Measurements from ENCODE around the gene TMEM40.
A peak's percentile ranks its signal among the peaks of the same experiment; 100 is the strongest.

TMEM40 gene

DNA sequence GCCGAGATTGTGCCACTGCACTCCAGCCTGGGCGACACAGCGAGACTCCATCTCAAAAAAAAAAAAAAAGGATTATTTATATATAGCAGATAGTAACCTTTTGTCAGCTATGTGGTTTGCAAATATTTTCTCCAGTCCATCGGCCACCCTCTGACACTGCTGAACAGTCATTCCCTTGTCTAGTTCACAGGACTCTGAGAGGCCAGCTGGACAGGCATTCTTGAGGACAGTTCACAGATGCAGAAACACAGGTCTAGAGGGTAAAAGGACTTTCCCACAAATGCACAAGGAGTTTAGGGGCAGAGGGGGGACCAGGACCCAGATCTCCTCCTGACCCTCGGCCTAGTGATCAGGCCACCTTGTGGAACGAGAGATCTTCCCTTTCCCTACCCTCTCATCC is 7.5 kb upstream of the TMEM40 start:
- H3K4me3 Mint-ChIP-seq: no peak overlapping the region
- DNase-seq (no peak), ATAC-seq (no peak)
- no peaks in the 10 kb centered on the region for H3K9me3 Mint-ChIP-seq
- no peaks in the 10 kb centered on the region for H3K27me3 Mint-ChIP-seq
- peaks cover 5% of the 10 kb centered on the region for H3K4me1 Mint-ChIP-seq
- no peak overlapping the region for H3K27ac Mint-ChIP-seq

- no peaks in the 10 kb centered on the region for H3K9me3 Mint-ChIP-seq
- H3K4me3 Mint-ChIP-seq: no peak overlapping the region
- no peak for ATAC-seq
- H3K27ac Mint-ChIP-seq: no peak overlapping the region
- DNase-seq: no peak
- H3K4me1 Mint-ChIP-seq: peaks cover 5% of the 10 kb centered on the region
- no peaks in the 10 kb centered on the region for H3K27me3 Mint-ChIP-seq
Observed at GRCh38 chr3:12764171-12764776, 5.2 kb upstream of the TMEM40 start.

DNA sequence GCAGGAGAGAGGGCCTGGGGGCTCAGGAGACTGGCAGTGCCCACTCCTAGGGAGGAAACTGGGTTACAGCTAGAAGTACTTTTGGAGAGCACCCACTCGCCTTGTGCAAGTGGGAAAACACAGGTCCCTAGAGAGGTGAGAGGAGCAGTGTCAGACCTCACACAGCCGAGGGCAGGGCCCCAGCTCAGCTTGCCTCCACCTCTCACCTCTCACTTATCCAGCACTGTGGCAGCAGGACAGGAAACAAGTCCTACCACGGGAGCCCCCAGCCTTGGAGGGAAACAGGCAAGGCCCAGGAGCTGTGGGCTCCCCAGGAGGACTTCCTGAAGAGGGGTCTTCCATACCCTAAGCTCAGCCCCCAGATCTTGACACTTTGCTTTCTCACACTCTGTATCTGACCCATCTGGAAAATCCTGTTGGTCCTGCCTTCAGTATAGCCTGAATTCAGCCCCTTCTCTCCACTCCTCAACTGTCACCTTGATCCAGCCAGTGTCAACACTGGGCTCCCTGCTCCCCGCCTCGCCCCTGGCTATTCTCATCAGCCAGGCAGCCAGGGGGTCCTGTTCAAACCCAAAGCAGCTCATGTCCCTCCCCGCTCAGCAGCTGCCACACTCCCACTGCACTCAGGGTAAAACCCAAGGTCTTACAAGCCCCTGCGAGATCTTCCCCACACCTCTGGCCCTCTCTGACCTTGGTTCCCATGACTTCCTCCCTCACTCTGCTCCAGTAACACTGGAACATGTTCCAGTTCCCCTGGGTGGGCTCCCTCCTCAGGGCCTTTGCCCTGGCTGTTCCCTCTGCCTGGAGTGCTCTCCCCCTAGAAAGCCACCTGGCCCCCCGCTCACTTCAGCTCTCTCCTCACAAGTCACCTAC is 870 bp upstream of the TMEM40 start:
- peak overlapping the region in 1 of 2 donors; percentile 32 for H3K27ac Mint-ChIP-seq
- no peaks in the 10 kb centered on the region for H3K9me3 Mint-ChIP-seq
- peaks cover 6% of the 10 kb centered on the region for H3K27me3 Mint-ChIP-seq
- no peak for DNase-seq
- H3K4me3 Mint-ChIP-seq: no peak overlapping the region
- no peak for ATAC-seq
- H3K4me1 Mint-ChIP-seq: peaks cover 5% of the 10 kb centered on the region

DNA sequence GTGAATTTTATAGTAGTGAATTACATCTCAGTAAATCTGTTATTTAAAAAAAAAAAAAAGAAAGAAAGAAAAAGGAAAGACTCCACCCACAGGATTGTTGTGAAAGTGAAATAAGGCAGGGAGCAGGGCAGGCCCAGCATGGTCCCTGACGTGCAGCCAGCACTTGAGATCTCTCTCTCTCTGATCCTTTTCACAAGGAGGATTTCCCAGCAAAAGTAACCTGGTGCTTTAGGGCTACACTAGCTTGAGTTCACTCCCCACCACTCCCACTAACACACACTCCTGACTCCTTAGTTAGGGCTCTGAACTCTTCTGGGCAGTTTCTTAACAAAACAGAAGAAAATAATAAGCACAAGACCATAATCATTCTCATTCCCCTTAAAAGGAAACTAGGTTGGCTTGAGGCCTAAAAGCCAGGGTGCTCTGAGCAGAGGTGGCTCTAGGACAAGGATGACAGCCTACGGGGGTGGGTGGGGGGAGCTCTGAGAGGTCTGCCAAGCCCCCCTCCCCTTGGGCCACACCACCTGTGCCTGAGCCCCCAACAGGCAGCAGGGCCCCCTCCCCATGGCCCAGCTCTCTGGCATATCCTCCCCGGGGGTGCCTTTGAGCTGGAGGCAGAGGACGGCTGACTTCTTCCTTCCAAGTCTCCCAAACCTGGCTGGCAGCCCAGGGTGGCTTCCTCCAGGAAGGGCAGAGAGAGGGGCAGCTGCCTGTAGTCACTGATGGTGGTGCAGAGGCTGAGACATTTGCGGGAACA is 856 bp downstream of the TMEM40 start:
- no peak overlapping the region for H3K4me3 Mint-ChIP-seq
- H3K9me3 Mint-ChIP-seq: no peaks in the 10 kb centered on the region
- DNase-seq: no peak
- H3K27ac Mint-ChIP-seq: no peak overlapping the region
- peaks cover 6% of the 10 kb centered on the region for H3K27me3 Mint-ChIP-seq
- ATAC-seq: peak; percentile 42
- H3K4me1 Mint-ChIP-seq: peaks cover 2% of the 10 kb centered on the region

- no peak for ATAC-seq
- H3K27ac Mint-ChIP-seq: no peak overlapping the region
- H3K4me3 Mint-ChIP-seq: no peak overlapping the region
- no peaks in the 10 kb centered on the region for H3K4me1 Mint-ChIP-seq
- no peak for DNase-seq
- no peaks in the 10 kb centered on the region for H3K9me3 Mint-ChIP-seq
- peaks cover 6% of the 10 kb centered on the region for H3K27me3 Mint-ChIP-seq
Observed at GRCh38 chr3:12756635-12757034, 2.4 kb downstream of the TMEM40 start.

DNA sequence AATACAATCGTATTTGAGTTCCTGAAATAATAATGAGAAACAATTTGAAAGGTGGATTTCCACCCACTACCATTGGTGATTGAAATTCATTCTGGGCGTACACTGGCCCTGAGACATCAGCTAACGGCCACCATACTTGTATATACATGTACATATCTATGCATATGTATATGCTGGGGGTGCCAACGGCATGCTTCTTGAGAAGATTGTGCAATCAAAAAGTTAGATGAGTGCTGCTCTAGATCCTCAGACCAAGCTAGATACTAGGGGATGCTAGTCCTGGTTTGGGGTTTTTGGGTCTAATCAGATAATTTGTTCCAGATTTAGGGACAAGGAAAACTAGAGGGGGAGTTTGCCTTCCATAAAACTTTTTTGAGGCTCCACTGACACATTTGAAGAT is 2.9 kb downstream of the TMEM40 start:
- DNase-seq (no peak), ATAC-seq (no peak)
- no peak overlapping the region for H3K4me3 Mint-ChIP-seq
- no peak overlapping the region for H3K27ac Mint-ChIP-seq
- no peaks in the 10 kb centered on the region for H3K9me3 Mint-ChIP-seq
- H3K27me3 Mint-ChIP-seq: peaks cover 6% of the 10 kb centered on the region
- no peaks in the 10 kb centered on the region for H3K4me1 Mint-ChIP-seq

DNA sequence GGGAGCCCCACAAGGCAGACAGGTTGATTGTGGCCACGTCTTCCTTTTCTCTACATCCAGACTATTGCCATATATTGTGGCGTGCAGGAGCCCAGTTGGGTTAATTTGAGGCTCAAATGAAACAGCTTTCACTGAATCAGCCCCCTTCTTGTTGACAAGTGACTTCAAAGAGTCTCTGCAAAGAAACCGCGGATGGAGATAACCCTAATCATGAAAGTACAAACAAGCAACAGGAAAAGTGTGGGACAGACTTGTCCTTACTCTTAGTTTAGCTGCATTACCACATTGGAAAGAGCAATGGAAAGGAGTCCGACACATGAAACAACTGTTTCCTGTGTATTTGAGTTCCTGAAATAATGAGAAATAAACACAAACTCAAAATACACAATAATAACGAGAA is 3.3 kb downstream of the TMEM40 start:
- Mint-ChIP-seq H3K4me1 (peaks cover 4% of the 10 kb centered on the region), H3K4me3 (no peak overlapping the region), H3K27ac (peak overlapping the region in 1 of 2 donors; percentile 9), H3K27me3 (peaks cover 6% of the 10 kb centered on the region), H3K9me3 (no peaks in the 10 kb centered on the region)
- ATAC-seq: no peak
- no peak for DNase-seq

DNA sequence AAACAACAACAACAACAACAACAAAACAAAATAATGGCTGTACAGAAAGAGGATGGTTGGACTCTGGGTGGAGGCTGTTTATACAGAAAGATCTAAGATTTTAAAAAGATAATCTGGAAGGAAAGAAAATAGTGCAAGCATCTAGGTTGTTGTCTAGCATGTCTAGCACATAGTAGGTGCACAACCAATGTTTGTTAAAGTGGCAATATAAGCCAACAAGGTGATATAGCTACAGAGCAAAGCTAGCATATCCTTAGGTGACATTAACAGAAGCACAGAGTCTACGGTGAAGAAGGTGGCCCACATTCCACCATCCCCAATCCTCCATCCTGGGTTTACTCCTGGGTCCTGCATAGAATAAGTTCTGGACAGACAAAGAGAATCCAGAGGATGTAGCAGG is 4.7 kb downstream of the TMEM40 start:
- Mint-ChIP-seq H3K27ac (no peak overlapping the region), H3K27me3 (peaks cover 6% of the 10 kb centered on the region), H3K4me1 (peaks cover 10% of the 10 kb centered on the region), H3K9me3 (no peaks in the 10 kb centered on the region), H3K4me3 (no peak overlapping the region)
- DNase-seq: no peak
- no peak for ATAC-seq

DNA sequence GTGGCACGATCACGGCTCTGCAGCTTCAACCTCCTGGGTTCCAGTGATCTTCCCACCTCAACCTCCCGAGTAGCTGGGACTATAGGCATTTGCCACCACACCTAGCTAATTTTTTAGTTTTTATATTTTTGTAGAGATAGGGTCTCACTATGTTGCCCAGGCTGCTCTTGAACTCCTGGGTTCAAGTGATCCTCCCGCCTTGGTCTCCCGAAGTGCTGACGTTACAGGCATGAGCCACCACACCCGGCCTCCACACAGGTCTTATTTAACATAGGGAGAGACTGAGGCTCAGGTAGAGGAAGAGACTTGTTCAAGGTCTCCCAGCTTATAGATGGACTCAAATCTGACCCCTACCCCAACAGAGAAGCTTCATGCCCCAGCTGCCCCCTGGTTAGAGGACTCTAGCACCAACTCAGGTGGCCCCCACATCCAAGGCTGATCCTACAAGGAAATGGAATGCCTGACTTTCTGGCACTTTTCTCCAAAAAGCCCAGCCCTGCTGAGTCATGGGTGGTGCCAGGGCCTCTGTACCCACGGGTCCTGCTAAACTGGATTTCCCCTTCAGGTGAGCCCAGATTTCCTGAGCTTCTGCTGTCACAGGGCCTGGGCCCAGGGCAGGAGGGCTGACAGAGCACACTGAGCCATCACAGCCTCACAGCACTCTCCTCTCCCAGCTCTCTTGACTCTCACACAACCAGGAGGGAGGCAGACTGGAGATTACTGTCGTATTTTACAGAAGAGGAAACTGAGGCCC is 5.6 kb downstream of the TMEM40 start:
- Mint-ChIP-seq H3K9me3 (no peaks in the 10 kb centered on the region), H3K27me3 (peaks cover 6% of the 10 kb centered on the region), H3K4me1 (peaks cover 10% of the 10 kb centered on the region), H3K4me3 (no peak overlapping the region), H3K27ac (peak overlapping the region in 1 of 2 donors; percentile 20)
- DNase-seq: no peak
- ATAC-seq: no peak

GRCh38 chr3:12752809-12753208 is 6.2 kb downstream of the TMEM40 start:
- no peaks in the 10 kb centered on the region for H3K9me3 Mint-ChIP-seq
- peaks cover 10% of the 10 kb centered on the region for H3K4me1 Mint-ChIP-seq
- H3K27me3 Mint-ChIP-seq: peaks cover 6% of the 10 kb centered on the region
- H3K4me3 Mint-ChIP-seq: no peak overlapping the region
- ATAC-seq (no peak), DNase-seq (no peak)
- H3K27ac Mint-ChIP-seq: peak overlapping the region in 1 of 2 donors; percentile 68

GRCh38 chr3:12752102-12752501 is 7.0 kb downstream of the TMEM40 start:
- Mint-ChIP-seq H3K4me1 (peaks cover 10% of the 10 kb centered on the region), H3K27me3 (peaks cover 6% of the 10 kb centered on the region), H3K27ac (no peak overlapping the region), H3K9me3 (no peaks in the 10 kb centered on the region), H3K4me3 (no peak overlapping the region)
- DNase-seq (no peak), ATAC-seq (no peak)

GRCh38 chr3:12751571-12751970 is 7.5 kb downstream of the TMEM40 start:
- no peak overlapping the region for H3K4me3 Mint-ChIP-seq
- H3K27ac Mint-ChIP-seq: no peak overlapping the region
- peaks cover 10% of the 10 kb centered on the region for H3K4me1 Mint-ChIP-seq
- H3K27me3 Mint-ChIP-seq: peaks cover 6% of the 10 kb centered on the region
- ATAC-seq: no peak
- H3K9me3 Mint-ChIP-seq: no peaks in the 10 kb centered on the region
- DNase-seq: no peak

GRCh38 chr3:12750658-12751071 is 8.4 kb downstream of the TMEM40 start:
- no peak overlapping the region for H3K4me3 Mint-ChIP-seq
- H3K27ac Mint-ChIP-seq: no peak overlapping the region
- H3K27me3 Mint-ChIP-seq: peaks cover 2% of the 10 kb centered on the region
- DNase-seq (peak; percentile 6 to 26), ATAC-seq (peak; percentile 87)
- no peaks in the 10 kb centered on the region for H3K9me3 Mint-ChIP-seq
- peaks cover 10% of the 10 kb centered on the region for H3K4me1 Mint-ChIP-seq

- Mint-ChIP-seq H3K27ac (no peak overlapping the region), H3K4me1 (peaks cover 10% of the 10 kb centered on the region), H3K4me3 (no peak overlapping the region), H3K9me3 (no peaks in the 10 kb centered on the region), H3K27me3 (no peaks in the 10 kb centered on the region)
- peak; percentile 35 for ATAC-seq
- DNase-seq: no peak
Observed at GRCh38 chr3:12750223-12750622, 8.8 kb downstream of the TMEM40 start.

GRCh38 chr3:12748477-12748876 is 10.6 kb downstream of the TMEM40 start:
- peaks cover 10% of the 10 kb centered on the region for H3K4me1 Mint-ChIP-seq
- H3K9me3 Mint-ChIP-seq: no peaks in the 10 kb centered on the region
- peaks cover 6% of the 10 kb centered on the region for H3K27me3 Mint-ChIP-seq
- no peak overlapping the region for H3K4me3 Mint-ChIP-seq
- H3K27ac Mint-ChIP-seq: no peak overlapping the region
- DNase-seq (no peak), ATAC-seq (no peak)
